ENCODE measurements around the gene SLC6A18.

The SLC6A18 gene

DNA sequence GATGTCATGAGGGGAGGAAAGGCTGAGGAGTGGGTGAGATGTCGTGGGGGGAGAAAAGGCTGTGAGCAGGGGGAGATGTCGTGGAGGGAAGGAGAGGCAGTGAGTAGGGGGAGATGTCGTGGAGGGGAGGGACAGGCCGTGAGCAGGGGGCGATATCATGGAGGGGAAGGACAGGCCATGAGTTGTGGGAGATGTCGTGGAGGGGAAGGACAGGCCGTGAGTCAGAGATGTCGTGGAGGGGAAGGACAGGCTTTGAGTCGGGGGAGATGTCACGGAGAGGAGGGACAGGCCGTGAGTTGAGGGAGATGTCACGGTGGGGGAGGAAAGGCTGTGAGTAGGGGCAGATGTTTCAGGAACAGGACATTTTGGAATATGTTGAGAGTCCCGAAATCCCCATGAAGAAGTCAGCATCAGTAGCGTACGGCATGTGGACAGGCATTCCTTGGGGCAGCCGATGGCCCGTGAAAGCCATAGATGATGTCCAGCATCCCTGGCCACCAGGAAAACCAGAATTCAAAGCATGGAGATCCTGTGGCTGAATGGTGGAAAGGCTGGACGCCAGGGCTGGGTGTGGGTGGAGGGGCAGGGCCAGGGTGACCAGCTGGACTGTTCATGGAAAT is 32.1 kb upstream of the SLC6A18 start:
- H3K36me3 Mint-ChIP-seq (ENCODE audit: insufficient read depth) = peaks cover 3% of the 10 kb centered on the region
- H3K4me3 Mint-ChIP-seq = no peak overlapping the region
- H3K27ac Mint-ChIP-seq = no peak overlapping the region
- H3K27me3 Mint-ChIP-seq = peaks cover 49 to 60% of the 10 kb centered on the region in 2 donors
- ATAC-seq (replicated peaks) (no peak), DNase-seq (no peak)
- H3K4me1 Mint-ChIP-seq (ENCODE audit: low read depth in 2 of 2) = no peaks in the 10 kb centered on the region
- H3K9me3 Mint-ChIP-seq = no peaks in the 10 kb centered on the region

DNA sequence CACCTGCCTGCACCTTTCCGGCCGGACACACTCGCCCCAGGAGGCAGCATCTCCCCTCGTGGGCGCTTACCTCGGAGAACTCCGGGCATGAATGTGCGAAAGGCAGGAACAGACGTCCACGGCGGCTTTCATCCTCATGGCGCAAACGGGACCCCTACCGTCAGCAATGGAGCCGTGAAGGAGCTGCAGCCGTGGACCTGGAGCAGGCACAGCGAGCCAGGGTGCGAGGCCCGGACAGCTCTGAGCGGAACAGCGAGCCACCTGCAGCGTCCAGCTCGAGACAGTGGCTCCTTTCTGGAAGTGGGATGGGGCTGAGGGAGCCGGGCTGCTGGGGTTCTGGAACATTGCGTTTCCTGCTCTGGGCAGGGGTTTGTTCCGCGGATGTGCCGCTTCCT is 31.6 kb upstream of the SLC6A18 start:
- Mint-ChIP-seq H3K4me3 (no peak overlapping the region), H3K27me3 (peaks cover 44 to 55% of the 10 kb centered on the region in 2 donors), H3K9me3 (no peaks in the 10 kb centered on the region), H3K4me1 (ENCODE audit: low read depth in 2 of 2) (no peaks in the 10 kb centered on the region), H3K27ac (no peak overlapping the region), H3K36me3 (ENCODE audit: insufficient read depth) (peaks cover 3% of the 10 kb centered on the region)
- no peak for ATAC-seq (replicated peaks)
- no peak for DNase-seq

DNA sequence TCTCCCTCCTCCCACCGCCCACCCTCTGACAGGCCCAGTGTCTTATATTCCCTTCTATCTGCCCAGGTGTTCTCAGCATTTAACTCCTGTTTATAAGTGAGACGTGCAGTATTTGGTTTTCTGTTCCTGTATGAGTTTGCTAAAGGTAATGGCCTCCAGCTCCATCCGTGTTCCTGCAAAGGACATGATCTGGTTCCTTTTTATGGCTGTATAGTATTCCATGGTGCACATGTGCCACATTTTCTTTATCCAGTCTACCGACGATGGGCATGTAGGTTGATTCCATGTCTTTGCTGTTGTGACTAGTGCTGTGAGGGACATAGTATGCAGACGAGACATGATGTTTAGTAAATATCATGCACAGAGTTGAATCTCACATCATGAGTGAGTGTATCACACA is 30.8 kb upstream of the SLC6A18 start:
- Mint-ChIP-seq H3K4me3 (no peak overlapping the region), H3K4me1 (ENCODE audit: low read depth in 2 of 2) (no peaks in the 10 kb centered on the region), H3K27ac (no peak overlapping the region), H3K9me3 (no peaks in the 10 kb centered on the region), H3K36me3 (ENCODE audit: insufficient read depth) (peaks cover 3% of the 10 kb centered on the region), H3K27me3 (peaks cover 36 to 47% of the 10 kb centered on the region in 2 donors)
- no peak for DNase-seq
- ATAC-seq (replicated peaks) = no peak

DNA sequence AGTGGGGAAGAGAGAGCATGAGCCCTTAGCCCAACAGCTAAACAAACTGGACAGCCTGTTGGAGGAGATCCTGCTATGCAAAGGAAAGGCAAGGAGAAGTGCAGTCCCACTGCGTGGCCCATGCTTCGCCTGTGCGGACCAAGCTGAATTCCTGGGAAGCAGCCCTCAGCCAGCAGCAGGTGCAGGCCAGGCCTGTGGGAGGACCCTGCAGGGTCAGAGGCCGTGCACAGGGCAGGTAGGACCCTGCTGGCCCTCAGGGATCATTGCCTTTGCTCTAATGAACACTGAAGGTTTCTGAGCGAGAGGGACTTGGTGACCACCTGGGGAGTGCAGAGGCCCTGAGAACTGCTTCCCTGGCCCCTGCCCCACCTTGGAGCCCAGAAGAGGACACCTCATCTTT is 29.7 kb upstream of the SLC6A18 start:
- Mint-ChIP-seq H3K9me3 (no peaks in the 10 kb centered on the region), H3K4me3 (no peak overlapping the region)

DNA sequence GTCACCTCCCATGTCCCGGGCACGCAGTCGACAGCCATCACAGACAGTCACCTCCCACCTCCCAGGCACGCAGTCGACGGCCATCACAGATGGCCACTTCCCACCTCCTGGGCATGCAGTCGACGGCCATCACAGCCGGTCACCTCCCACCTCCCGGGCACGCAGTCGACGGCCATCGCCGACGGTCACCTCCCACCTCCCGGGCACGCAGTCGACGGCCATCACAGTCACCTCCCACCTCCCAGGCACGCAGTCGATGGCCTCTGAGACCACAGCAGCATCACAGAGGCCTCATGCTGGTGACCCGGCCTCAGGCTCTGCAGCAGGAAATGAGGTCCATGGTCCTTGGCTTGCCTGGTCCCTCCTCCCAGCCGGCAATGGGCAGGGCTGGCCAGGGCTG is 29.3 kb upstream of the SLC6A18 start:
- DNase-seq (no peak), ATAC-seq (replicated peaks) (no peak)
- Mint-ChIP-seq H3K36me3 (ENCODE audit: insufficient read depth) (no peaks in the 10 kb centered on the region), H3K27ac (no peak overlapping the region), H3K9me3 (no peaks in the 10 kb centered on the region), H3K4me3 (no peak overlapping the region), H3K4me1 (ENCODE audit: low read depth in 2 of 2) (no peaks in the 10 kb centered on the region), H3K27me3 (peaks cover 23 to 32% of the 10 kb centered on the region in 2 donors)

More for the DNA sequence above, 29.7 kb upstream of the SLC6A18 start:
- no peaks in the 10 kb centered on the region for H3K36me3 Mint-ChIP-seq (ENCODE audit: insufficient read depth)
- no peak for ATAC-seq (replicated peaks)
- H3K27ac Mint-ChIP-seq = no peak overlapping the region
- peaks cover 28 to 36% of the 10 kb centered on the region in 2 donors for H3K27me3 Mint-ChIP-seq
- no peaks in the 10 kb centered on the region for H3K4me1 Mint-ChIP-seq (ENCODE audit: low read depth in 2 of 2)
- no peak for DNase-seq

DNA sequence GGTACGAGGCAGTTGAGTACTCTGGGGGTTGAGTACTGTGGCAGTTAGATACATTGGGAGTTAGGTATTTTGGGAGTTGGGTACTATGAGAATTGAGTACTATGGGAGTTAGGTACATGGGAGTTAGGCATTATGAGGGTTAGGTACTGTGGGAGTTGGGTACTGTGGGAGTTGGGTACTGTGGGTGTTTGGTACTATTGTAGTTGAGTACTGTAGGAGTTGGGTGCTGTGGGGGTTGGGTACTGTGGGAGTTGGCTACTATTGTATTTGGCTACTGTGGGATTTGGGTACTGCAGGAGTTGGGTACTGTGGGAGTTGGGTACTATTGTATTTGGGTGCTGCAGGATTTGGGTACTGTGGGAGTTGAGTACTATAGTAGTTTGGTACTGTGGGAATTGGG is 28.6 kb upstream of the SLC6A18 start:
- Mint-ChIP-seq H3K4me1 (ENCODE audit: low read depth in 2 of 2) (no peaks in the 10 kb centered on the region), H3K4me3 (no peak overlapping the region), H3K27me3 (peaks cover 21 to 25% of the 10 kb centered on the region in 2 donors), H3K27ac (no peak overlapping the region), H3K9me3 (no peaks in the 10 kb centered on the region), H3K36me3 (ENCODE audit: insufficient read depth) (no peaks in the 10 kb centered on the region)
- no peak for ATAC-seq (replicated peaks)
- no peak for DNase-seq

DNA sequence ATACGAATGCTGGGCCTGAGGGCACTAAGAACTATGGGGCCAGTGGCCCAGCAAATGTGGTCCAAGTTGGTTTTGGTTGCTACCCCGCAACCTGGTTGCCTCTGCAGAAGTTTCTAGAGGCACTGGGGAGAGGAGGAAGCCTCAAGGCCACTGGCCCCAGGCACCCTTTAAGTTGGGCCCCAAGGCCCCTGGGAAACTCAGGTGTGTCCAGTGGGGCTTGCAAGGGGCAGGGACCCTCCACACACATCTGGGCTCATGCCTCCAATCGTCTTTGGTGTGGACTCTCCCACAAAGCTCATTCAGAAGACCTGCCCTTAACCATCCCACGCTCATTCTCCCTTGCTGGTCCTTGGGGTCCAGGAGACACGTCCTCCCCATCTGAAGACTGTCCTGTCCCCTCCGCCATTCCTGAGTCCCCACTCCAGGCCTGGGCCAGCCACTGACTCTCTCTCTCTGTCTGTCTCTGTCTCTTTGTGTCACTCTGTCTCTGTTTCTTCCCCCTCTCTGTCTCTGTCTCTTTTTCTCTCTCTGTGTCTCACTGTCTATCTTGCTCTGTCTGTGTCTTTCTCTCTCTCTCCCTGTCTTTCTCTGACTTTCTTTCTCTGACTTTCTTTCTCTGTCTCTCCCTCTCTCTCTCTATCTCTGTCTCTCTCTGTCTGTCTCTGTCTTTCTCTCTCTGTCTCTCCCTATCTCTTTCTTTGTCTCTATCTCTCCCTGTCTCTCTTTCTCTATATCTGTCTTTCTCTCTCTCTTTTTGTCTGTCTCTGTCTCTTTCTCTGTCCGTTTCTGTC is 27.1 kb upstream of the SLC6A18 start:
- Mint-ChIP-seq H3K9me3 (no peaks in the 10 kb centered on the region), H3K27ac (no peak overlapping the region), H3K4me1 (ENCODE audit: low read depth in 2 of 2) (no peaks in the 10 kb centered on the region), H3K36me3 (ENCODE audit: insufficient read depth) (no peaks in the 10 kb centered on the region), H3K4me3 (no peak overlapping the region), H3K27me3 (peaks cover 6 to 10% of the 10 kb centered on the region in 2 donors)
- ATAC-seq (replicated peaks) (no peak), DNase-seq (no peak)

DNA sequence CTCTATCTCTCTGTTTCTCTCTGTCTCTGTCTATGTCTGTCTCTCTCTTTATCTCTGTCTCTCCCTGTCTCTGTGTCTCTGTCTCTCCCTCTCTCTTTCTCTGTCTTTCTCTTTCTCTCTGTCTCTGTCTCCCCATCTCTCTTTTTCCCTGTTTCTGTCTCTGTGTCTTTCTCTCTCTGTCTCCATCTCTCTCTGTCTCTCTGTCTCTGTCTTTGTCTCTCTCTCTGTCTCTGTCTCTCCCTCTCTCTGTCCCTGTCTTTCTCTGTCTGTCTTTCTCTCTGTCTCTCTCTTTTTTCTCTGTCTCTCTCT is 25.9 kb upstream of the SLC6A18 start:
- no peak overlapping the region for H3K27ac Mint-ChIP-seq
- H3K9me3 Mint-ChIP-seq = no peaks in the 10 kb centered on the region
- ATAC-seq (replicated peaks) (no peak), DNase-seq (no peak)
- no peaks in the 10 kb centered on the region for H3K4me1 Mint-ChIP-seq (ENCODE audit: low read depth in 2 of 2)
- H3K27me3 Mint-ChIP-seq = peaks cover 6% of the 10 kb centered on the region in 2 donors
- no peak overlapping the region for H3K4me3 Mint-ChIP-seq
- H3K36me3 Mint-ChIP-seq (ENCODE audit: insufficient read depth) = no peaks in the 10 kb centered on the region

DNA sequence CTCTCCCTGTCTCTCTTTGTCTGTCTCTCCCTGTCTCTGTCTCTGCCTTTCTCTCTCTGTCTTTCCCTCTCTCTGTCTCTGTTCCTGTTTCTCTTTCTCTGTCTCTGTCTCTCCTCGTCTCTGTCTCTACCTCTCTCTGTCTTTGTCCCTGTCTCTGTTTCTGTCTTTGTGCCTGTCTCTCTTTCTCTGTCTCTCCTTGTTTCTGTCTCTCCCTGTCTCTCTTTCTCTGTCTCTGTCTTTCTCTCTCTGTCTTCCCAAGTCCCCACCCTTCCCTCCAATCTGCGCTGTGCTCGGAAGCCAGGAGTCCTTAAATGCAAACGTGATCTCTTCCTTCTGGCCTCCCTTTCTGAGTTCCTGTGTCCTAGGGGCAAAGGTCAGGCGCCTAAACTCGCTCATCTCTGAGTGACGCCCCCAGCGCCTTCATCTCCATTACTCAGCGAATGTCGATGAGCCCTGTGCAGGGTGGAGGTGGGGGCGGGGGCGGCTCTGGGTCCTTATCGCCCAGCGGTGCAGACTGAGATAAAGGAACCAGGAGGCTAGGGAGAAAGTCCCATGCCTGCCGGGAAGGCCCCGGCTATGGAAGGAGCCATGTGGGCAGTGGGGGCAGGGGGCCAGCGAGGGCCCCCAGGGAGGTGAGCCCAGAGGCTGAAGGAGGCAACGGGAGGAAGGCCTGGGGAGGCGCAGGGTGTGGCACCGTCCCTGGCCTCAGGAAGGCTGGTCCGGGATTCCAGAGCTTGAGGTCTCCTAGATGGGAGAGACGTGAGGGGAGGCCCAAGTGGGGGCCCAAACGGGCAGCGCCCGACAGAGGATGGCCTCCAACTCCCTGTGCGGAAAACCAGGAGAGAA is 25.3 kb upstream of the SLC6A18 start:
- H3K36me3 Mint-ChIP-seq (ENCODE audit: insufficient read depth) = no peaks in the 10 kb centered on the region
- no peak overlapping the region for H3K4me3 Mint-ChIP-seq
- H3K4me1 Mint-ChIP-seq (ENCODE audit: low read depth in 2 of 2) = no peaks in the 10 kb centered on the region
- no peak for ATAC-seq (replicated peaks)
- H3K27ac Mint-ChIP-seq = no peak overlapping the region
- DNase-seq = no peak
- peaks cover 6 to 12% of the 10 kb centered on the region in 2 donors for H3K27me3 Mint-ChIP-seq
- no peaks in the 10 kb centered on the region for H3K9me3 Mint-ChIP-seq

DNA sequence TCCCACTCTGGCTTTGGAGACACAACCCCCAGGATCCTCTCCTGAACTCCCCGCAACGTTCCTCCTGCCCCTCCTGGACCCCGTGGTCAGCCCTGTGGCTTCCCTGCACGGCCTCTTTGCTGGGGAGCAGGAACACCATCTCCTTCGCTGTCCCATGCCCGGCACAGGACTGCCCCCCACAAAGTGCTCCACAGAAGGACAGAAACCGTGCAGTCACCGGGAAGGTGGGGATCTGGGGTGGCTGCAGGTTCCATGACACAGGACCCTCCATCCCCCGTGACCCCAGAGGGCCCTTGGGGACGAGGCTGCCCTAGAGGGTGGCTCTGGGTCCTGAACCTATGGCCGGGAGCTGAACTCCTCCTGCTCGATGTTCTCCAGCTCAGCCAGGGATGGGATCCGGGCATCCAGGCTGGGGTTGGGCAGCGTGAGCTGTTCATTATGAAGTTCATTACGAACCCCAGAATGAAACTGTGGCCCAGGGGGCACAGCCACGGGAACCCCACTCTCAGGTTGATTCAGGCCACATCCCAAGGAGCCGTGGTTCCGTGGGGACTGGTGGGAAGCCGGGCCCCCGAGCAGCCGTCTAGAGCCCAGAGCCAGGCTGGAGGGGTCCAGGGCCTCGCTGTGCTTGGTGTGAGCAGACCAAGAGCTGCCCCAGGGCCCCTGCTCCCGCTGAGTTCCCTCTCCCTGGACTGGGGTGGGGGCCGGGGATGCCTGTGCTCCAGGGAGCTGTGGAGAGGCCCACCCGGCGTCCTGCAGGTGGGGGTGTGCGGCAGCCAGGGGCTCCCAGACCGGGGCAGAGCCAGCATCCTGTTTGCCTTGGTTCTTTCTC is 24.5 kb upstream of the SLC6A18 start:
- no peak for DNase-seq
- Mint-ChIP-seq H3K4me1 (ENCODE audit: low read depth in 2 of 2) (peaks cover 0 to 3% of the 10 kb centered on the region in 2 donors), H3K4me3 (no peak overlapping the region), H3K9me3 (no peaks in the 10 kb centered on the region), H3K36me3 (ENCODE audit: insufficient read depth) (no peaks in the 10 kb centered on the region), H3K27me3 (peaks cover 6 to 20% of the 10 kb centered on the region in 2 donors), H3K27ac (no peak overlapping the region)
- ATAC-seq (replicated peaks) = no peak

DNA sequence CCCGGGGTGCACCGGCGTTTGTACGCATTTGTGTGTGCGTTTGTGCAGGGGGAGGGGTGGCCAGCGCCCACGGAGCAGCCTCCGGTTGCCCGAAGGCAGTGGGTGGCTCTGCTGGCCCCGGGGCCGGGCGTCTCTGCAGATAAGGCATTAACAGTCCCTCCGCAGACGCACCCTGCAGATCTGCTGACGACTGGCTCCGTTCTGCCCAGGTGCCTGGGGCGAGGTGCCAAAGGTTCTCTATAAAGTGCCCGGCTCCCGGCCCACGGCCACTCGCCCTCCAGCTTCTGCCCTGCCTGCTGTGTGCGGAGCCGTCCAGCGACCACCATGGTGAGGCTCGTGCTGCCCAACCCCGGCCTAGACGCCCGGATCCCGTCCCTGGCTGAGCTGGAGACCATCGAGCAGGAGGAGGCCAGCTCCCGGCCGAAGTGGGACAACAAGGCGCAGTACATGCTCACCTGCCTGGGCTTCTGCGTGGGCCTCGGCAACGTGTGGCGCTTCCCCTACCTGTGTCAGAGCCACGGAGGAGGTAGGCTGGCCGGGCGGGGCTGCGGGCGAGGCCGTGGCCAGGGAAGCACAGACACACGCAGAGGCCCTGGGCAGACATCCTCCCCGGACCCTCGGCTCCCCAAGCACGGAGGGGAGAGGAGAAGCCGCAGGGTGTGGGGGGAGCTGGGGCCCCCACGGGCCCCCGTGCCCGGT is 23.7 kb upstream of the SLC6A18 start, which contains the start of gene SLC6A19:
TSS of gene SLC6A19 (plus strand) at position 269 of the 699 bp plus-strand sequence. CDS start at position 325, 56 bp downstream.
- Mint-ChIP-seq H3K4me3 (no peak within 1 kb of the TSS), H3K36me3 (ENCODE audit: insufficient read depth) (no peaks in the 10 kb centered on the region), H3K27me3 (peaks cover 9 to 25% of the 10 kb centered on the region in 2 donors), H3K27ac (no peak within 1 kb of the TSS), H3K4me1 (ENCODE audit: low read depth in 2 of 2) (peaks cover 0 to 3% of the 10 kb centered on the region in 2 donors), H3K9me3 (no peaks in the 10 kb centered on the region)
- no peak for ATAC-seq (replicated peaks)
- DNase-seq = no peak

DNA sequence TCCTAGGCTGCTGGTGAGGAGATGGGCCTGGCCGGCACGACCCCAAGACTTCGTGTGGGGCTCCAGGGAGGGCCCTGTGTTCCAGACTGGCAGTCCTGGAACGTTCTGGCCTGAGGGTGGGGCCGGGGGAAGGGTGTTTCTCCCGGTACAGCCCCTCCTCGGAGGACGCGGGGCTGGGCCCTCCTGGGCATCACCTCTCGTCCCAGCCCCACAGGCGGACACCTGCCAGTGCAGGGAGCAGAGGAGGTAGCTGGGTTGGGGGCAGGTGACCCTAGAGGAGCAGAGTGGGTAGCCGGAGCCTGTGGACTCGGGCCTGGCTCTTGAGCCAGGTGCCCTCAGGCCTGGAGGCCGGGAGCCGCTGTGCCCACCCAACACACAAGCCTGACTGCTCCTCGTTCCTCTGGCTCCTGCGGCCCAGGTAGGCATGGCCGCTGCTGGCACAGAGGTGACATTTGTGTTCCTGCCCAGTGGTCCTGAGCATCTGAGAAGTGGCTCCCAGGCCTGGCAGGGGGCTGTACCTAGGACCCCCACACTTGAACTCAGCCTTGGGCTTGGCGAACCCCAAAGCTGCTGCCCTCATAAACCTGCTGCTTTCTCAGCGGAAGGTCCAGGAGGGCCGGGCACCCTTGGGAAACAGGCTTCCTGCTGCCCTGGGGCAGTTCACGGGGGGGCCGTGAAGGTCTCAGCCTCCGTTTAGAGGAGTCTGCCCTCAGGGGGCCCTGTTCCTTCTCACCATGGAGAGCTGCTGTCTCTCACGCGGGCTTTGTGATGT is 23.0 kb upstream of the SLC6A18 start:
- Mint-ChIP-seq H3K27ac (no peak overlapping the region), H3K9me3 (no peaks in the 10 kb centered on the region), H3K4me3 (no peak overlapping the region), H3K4me1 (ENCODE audit: low read depth in 2 of 2) (peaks cover 0 to 3% of the 10 kb centered on the region in 2 donors), H3K27me3 (peaks cover 6 to 27% of the 10 kb centered on the region in 2 donors), H3K36me3 (ENCODE audit: insufficient read depth) (no peaks in the 10 kb centered on the region)
- DNase-seq = no peak
- ATAC-seq (replicated peaks) = no peak

All from effector memory CD8-positive, alpha-beta T cell (primary cell).